IgD-negative memory B cell (primary cell): Measurements from ENCODE around the gene RFX5. TPM values are rescaled to one million over a fixed set of nuclear protein-coding genes. Genes with fewer than 3 reads are reported as not detected.
A peak's percentile ranks its signal among the peaks of the same experiment; 100 is the strongest.

Source experiments
- H3K27ac Mint-ChIP-seq, 3 donors: one replicate each; pipeline ENCODE4 v1.8.0; 2020 to 2022; ENCODE audit warnings: mild to moderate bottlenecking in 3 of 3, mixed read lengths in 3 of 3, moderate library complexity in 1 of 3
- H3K27me3 Mint-ChIP-seq: one replicate; pipeline ENCODE4 v1.8.0; 2021; ENCODE audit warnings: mixed read lengths
- H3K36me3 Mint-ChIP-seq: one replicate; pipeline ENCODE4 v1.8.0; 2020; ENCODE audit warnings: mild to moderate bottlenecking, mixed read lengths
- H3K4me1 Mint-ChIP-seq, 3 donors: one replicate each; pipeline ENCODE4 v1.8.0; 2020 to 2022; ENCODE audit warnings: mixed read lengths in 3 of 3, mild to moderate bottlenecking in 1 of 3
- H3K4me3 Mint-ChIP-seq, 4 donors: one replicate each; pipeline ENCODE4 v1.8.0; 2020 to 2022; ENCODE audit warnings: mild to moderate bottlenecking in 4 of 4, mixed read lengths in 4 of 4, moderate library complexity in 3 of 4
- H3K9me3 Mint-ChIP-seq, 3 donors: one replicate each; pipeline ENCODE4 v1.8.0; 2020 to 2021; ENCODE audit warnings: mixed read lengths in 3 of 3, mild to moderate bottlenecking in 1 of 3
- polyA plus RNA-seq: library from polyadenylated mRNA; unstranded; fragments of 300-500 nt; fragmentation: Illumina TruSeq; gene quantifications from one replicate; pipeline ENCODE4 v1.2.3, GENCODE V29; 2021

RFX5 gene
- polyA plus RNA-seq, 1 donor from 2014 or later = 106 TPM

GRCh38 chr1:151314137-151314875, 32.7 kb downstream of the RFX5 start:
- Mint-ChIP-seq H3K4me1 (peaks cover 8 to 19% (median 13%) of the 10 kb centered on the region in 3 donors), H3K27ac (no peak overlapping the region), H3K36me3 (peaks cover 3% of the 10 kb centered on the region), H3K4me3 (peak overlapping the region in 1 of 4 donors; percentile 27), H3K9me3 (no peaks in the 10 kb centered on the region), H3K27me3 (no peaks in the 10 kb centered on the region)

DNA sequence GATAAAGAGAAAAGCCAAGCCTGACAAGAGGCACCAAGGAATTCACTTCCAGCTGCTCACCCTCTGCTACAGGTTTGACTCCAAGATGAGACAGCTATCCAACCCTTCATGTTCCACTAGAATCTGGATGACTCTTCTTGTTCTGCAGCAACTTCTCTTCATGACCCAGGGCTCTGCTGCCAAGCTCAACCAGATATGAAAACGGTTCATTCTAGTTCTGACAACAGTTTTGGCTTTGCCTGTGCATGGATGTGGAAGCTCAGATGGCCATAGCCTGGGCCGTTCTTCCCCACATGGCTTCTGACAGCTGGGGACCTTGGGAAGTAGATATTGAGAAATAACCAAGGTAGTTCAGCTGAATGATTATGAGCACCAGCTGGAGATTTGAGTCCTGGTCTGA, 33.6 kb downstream of the RFX5 start:
- no peaks in the 10 kb centered on the region for H3K9me3 Mint-ChIP-seq
- peak overlapping the region in 1 of 3 donors; percentile 43 for H3K27ac Mint-ChIP-seq
- peaks cover 8 to 17% (median 13%) of the 10 kb centered on the region in 3 donors for H3K4me1 Mint-ChIP-seq
- no peaks in the 10 kb centered on the region for H3K27me3 Mint-ChIP-seq
- peaks cover 3% of the 10 kb centered on the region for H3K36me3 Mint-ChIP-seq
- H3K4me3 Mint-ChIP-seq = no peak overlapping the region

GRCh38 chr1:151312826-151313225, 34.2 kb downstream of the RFX5 start:
- Mint-ChIP-seq H3K36me3 (peaks cover 3% of the 10 kb centered on the region), H3K4me1 (peaks cover 8 to 17% (median 13%) of the 10 kb centered on the region in 3 donors), H3K4me3 (no peak overlapping the region), H3K9me3 (no peaks in the 10 kb centered on the region), H3K27me3 (no peaks in the 10 kb centered on the region), H3K27ac (peak overlapping the region in 2 of 3 donors; percentile 43 to 74)

DNA sequence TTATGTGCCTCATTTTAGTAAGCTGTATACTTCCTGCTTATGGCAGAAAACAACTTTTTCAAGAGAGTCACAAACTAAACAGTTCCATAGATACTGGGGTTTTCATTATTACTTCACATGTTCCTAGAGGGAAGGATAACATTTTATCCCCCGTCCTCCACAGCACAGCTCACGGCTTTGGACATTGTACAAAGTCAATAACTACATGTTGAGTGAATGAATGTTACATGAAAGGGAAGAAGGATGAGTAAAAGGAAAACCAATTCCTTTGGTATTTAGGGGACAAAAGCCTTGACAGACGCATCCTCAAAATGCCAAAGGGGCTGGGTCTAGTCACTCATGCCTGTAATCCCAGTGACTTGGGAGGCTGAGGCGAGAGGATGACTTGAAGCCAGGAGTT, 34.6 kb downstream of the RFX5 start:
- no peak overlapping the region for H3K4me3 Mint-ChIP-seq
- no peaks in the 10 kb centered on the region for H3K27me3 Mint-ChIP-seq
- peaks cover 8 to 17% (median 13%) of the 10 kb centered on the region in 3 donors for H3K4me1 Mint-ChIP-seq
- peaks cover 3% of the 10 kb centered on the region for H3K36me3 Mint-ChIP-seq
- no peaks in the 10 kb centered on the region for H3K9me3 Mint-ChIP-seq
- peak overlapping the region; percentile 14 to 72 (median 17) for H3K27ac Mint-ChIP-seq

- H3K36me3 Mint-ChIP-seq = peaks cover 3% of the 10 kb centered on the region
- no peak overlapping the region for H3K4me3 Mint-ChIP-seq
- H3K27me3 Mint-ChIP-seq = no peaks in the 10 kb centered on the region
- peaks cover 8 to 17% (median 13%) of the 10 kb centered on the region in 3 donors for H3K4me1 Mint-ChIP-seq
- H3K9me3 Mint-ChIP-seq = no peaks in the 10 kb centered on the region
- peak overlapping the region; percentile 14 to 74 (median 72) for H3K27ac Mint-ChIP-seq
Measured at GRCh38 chr1:151311589-151312331, 35.3 kb downstream of the RFX5 start.

DNA sequence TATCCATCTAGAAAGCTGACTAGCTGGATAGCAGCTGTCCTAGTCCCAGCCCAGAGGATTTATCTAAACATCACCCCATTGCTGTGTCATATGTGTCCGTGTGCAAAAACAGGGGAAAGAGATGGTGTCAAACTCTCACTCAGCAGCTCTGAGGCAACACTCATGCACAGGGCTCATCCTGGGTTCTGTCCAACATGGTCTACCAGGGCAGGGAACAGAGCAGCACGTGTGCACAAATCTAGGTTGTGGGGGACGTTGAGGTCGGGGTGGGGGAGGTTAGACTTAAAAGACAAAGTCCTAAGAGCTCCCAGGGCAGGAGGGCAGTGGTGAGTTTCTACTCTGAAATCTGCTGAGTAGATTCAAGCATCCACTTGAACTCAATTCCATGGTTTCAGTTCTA, 36.0 kb downstream of the RFX5 start:
- H3K4me1 Mint-ChIP-seq = peaks cover 8 to 17% (median 9%) of the 10 kb centered on the region in 3 donors
- no peak overlapping the region for H3K27ac Mint-ChIP-seq
- no peaks in the 10 kb centered on the region for H3K9me3 Mint-ChIP-seq
- no peak overlapping the region for H3K4me3 Mint-ChIP-seq
- peaks cover 3% of the 10 kb centered on the region for H3K36me3 Mint-ChIP-seq
- no peaks in the 10 kb centered on the region for H3K27me3 Mint-ChIP-seq

DNA sequence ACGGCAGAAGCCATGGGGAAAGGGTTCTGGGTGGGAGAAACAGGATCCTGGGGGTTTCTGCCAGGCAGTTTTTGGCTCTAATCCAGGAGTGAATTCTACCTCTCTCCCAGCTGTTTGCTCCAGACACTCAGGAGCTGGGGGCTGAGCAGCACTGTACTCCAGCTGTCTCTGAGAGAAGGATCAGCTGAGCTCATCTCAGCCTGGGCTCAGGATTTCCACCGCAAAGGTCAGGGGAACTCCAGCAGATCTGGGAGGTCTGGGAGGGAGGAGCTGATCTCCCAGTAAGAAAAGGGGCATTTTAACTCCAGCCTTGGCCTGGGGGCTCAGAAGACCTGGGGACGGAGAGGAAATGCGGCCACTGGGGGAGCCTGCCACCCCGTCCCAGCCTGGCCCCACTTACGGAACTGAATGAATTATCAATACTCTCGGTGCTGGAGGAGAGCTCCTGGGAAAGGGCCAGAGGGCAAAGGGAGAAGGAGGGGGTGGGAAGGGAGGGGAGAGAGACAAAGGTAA, 37.2 kb downstream of the RFX5 start:
- Mint-ChIP-seq H3K36me3 (peaks cover 4% of the 10 kb centered on the region), H3K9me3 (no peaks in the 10 kb centered on the region), H3K4me3 (no peak overlapping the region), H3K27ac (no peak overlapping the region), H3K4me1 (peaks cover 8 to 14% (median 9%) of the 10 kb centered on the region in 3 donors), H3K27me3 (no peaks in the 10 kb centered on the region)

GRCh38 chr1:151294742-151295462, 52.1 kb downstream of the RFX5 start:
- H3K27me3 Mint-ChIP-seq = no peaks in the 10 kb centered on the region

DNA sequence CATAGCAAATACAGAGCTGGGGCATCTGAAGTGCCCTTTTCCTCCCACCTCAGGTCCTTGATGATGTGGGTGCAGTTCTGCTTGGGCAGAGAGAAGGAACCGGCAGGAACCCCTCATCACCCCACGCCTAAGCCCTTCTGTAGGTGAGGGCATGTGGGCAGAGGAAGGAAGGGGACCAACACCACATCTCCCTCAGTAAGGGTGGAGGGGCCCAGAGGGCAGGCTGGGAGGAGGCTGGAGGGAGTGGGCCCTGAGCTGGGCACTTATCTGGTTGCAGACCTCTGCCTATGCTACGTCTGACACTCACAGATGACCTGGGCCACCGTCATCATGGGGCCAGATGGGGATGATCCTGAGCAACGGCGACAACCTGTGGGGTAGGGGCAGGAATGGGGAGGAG, 54.0 kb downstream of the RFX5 start:
- Mint-ChIP-seq H3K27me3 (no peaks in the 10 kb centered on the region), H3K9me3 (no peaks in the 10 kb centered on the region), H3K36me3 (no peaks in the 10 kb centered on the region), H3K4me1 (peaks cover 0 to 6% (median 5%) of the 10 kb centered on the region in 3 donors), H3K27ac (peak overlapping the region; percentile 59 to 87 (median 83)), H3K4me3 (no peak overlapping the region)

More at GRCh38 chr1:151294742-151295462, 52.1 kb downstream of the RFX5 start:
- no peaks in the 10 kb centered on the region for H3K4me1 Mint-ChIP-seq
- no peaks in the 10 kb centered on the region for H3K9me3 Mint-ChIP-seq
- H3K4me3 Mint-ChIP-seq = no peak overlapping the region
- H3K36me3 Mint-ChIP-seq = no peaks in the 10 kb centered on the region
- peak overlapping the region in 2 of 3 donors; percentile 14 to 81 for H3K27ac Mint-ChIP-seq

DNA sequence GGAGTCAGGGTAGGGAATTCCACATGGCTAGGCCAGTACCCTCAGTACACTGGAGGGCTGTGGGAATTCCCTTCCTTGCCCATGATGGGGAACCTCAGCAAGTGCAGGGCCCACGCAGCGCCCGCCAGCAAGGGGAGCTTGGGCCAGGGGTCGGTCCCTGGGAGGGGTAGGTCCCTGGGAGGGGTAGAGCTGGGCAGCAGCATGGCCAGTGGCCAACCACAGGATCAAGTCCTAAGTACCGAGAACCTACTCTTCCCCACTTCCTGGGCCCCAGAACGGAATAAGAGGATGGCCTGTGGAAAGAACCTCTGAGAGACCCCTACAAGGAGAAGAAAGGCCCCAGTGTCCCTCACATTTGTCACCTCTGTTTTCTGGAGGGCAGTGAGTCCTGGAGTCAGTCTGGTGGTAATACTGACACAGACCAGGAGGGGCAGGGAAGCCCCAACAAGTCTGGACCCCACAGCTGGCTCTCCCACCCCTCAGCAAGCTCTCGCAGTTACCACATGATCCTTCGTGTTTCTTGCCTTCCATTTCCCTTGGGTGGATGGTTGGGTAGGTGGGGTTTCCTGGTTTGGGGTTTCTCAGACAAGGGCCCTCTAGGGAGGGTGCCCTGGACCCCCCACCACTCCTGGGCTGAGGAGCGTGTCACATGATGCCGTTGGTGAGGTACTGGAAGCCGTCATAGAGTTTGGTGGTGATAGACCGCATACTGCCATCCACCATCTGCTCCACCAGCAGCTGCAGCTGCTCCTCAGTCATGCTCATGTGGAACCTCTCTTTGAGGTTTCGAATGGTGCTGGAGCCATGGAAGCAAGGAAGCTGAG, 54.6 kb downstream of the RFX5 start:
- no peaks in the 10 kb centered on the region for H3K27me3 Mint-ChIP-seq
- no peak overlapping the region for H3K4me3 Mint-ChIP-seq
- H3K4me1 Mint-ChIP-seq = peaks cover 0 to 6% (median 5%) of the 10 kb centered on the region in 3 donors
- no peaks in the 10 kb centered on the region for H3K9me3 Mint-ChIP-seq
- peak overlapping the region; percentile 59 to 87 (median 62) for H3K27ac Mint-ChIP-seq
- no peaks in the 10 kb centered on the region for H3K36me3 Mint-ChIP-seq

GRCh38 chr1:151290709-151291303, 56.2 kb downstream of the RFX5 start:
- Mint-ChIP-seq H3K9me3 (no peaks in the 10 kb centered on the region), H3K27me3 (no peaks in the 10 kb centered on the region), H3K36me3 (no peaks in the 10 kb centered on the region), H3K4me1 (peaks cover 0 to 8% (median 6%) of the 10 kb centered on the region in 3 donors), H3K4me3 (no peak overlapping the region), H3K27ac (no peak overlapping the region)
